Endometrial microvascular endothelial cells (primary cell): ENCODE measurements around the gene GOLM1. TPM values are rescaled to one million over a fixed set of nuclear protein-coding genes. Genes with fewer than 3 reads are reported as not detected.

ENCODE experiments used
- in situ Hi-C: cut with HindIII; loops from 2 replicates; pipeline ENCODE4 v1.10.0; 2017; ENCODE audit warnings: low sequenced_read_pairs, low pct_unique_long_range_greater_than_20kb; ENCODE audit errors: inconsistent ontology term
- total RNA-seq: library from RNA; depleted of rRNA; stranded (reverse); fragments of >200 nt; gene quantifications from one replicate; pipeline ENCODE4 v1.2.3, GENCODE V29; 2015; ENCODE audit errors: inconsistent ontology term

Gene GOLM1
- total RNA-seq, 1 donor from 2014 or later, result 88.6 TPM

GRCh38 chr9:86021166-86021565, 78.2 kb downstream of the GOLM1 start:
- in situ Hi-C loops, result no loop called here

GRCh38 chr9:86020731-86021130, 78.6 kb downstream of the GOLM1 start:
- in situ Hi-C loops, result no loop called here

DNA sequence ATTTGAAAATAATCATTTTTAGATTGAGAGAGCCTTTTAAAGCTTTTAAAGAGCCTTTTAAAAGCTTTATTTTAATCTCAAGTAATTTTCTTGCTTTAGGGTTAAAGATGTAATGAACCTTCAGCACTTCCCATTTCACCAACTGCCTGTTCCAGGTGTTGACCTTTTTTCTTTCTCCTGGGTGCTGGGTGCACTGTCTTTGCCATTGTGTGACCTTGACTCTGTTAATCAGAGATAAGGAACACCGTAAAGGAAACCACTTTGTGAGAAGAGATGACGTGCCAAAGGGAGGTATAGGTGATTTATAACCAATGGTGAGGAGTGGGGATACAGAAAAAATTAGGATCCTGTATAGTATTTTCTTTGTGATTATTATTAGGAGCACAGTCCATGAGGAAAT, 90.2 kb downstream of the GOLM1 start:
- in situ Hi-C loops, result no loop called here

- in situ Hi-C loops, result no loop called here
These were observed 94.0 kb downstream of the GOLM1 start for GRCh38 chr9:86005253-86005775.

GRCh38 chr9:85995599-85995998, 103.8 kb downstream of the GOLM1 start:
- in situ Hi-C loops, result no loop called here

- in situ Hi-C loops, result no loop called here
These were observed 104.3 kb downstream of the GOLM1 start for GRCh38 chr9:85995097-85995496.

DNA sequence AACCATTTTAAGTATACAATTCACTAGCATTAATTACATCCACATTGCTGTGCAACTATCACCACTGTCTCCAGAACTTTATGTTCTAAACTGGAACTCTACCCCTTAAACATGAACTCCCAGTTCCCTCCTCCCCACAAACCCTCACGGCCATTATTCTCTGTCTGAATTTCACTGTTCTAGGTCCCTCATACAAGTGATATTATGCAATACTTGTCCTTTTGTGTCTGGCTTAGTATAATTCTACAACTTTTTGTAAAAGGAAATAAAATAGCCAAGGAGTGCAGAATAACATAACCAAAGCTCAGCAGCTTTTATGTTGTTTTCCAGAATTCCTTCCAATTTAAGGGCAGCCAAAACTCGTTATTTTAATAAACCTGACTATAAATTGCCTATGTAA, 105.2 kb downstream of the GOLM1 start:
- in situ Hi-C loops, result no loop called here

DNA sequence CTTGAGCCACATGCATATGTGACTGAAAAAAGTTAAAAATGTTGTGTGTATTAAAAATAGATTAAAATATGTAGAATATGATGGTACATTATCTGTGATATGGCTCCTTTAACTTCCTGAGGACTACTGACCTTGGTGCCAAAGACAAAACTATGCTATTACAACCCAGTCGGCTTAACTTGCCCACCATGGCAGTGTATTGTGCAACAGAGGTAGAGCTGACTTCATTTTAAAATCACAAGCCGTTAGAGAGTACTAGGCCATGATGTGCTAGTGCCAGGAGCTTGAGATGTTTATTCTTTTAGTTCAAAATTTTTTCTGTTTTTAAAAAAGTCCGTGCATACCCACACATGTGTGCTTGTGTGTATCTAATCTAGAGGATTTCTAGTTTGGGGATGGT, 112.1 kb downstream of the GOLM1 start:
- in situ Hi-C loops, result no loop called here

DNA sequence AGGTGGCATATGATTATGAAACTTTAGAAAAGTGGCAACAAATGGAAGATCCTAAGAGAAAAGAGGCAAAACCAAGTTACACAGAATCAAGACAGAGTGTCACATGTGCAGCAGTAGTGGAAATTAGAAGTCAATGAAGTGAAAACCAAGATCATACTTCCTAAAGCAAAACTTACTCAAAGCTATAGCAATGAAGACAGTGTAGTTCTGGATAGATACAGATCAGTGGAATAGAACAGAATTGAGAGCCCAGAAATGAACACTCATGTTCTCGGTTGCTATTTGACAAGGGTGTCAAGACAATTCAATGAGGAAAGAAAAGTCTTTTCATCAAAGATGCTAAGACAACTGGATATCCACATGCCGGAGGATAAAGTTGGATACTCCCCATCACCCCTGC, 114.9 kb downstream of the GOLM1 start:
- in situ Hi-C loops, result no loop called here

DNA sequence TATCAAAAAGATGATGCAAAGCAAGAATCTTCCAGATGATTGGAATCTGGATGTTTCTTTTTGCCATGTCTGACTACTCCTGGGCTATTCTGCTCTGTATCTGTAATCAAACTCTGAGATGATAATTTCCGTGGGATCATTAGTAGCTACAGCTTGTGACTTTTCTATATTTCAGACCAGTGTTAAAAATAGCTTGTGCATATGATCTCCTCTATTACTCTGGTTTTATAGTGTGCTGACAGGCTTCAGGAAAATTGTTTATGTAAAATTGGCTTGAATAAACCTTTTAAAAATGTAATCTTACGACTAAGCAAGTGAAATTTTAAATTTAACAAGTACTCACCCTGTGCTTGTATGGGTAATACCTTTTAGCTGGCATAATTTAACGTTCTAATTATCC, 118.0 kb downstream of the GOLM1 start:
- in situ Hi-C loops, result no loop called here

DNA sequence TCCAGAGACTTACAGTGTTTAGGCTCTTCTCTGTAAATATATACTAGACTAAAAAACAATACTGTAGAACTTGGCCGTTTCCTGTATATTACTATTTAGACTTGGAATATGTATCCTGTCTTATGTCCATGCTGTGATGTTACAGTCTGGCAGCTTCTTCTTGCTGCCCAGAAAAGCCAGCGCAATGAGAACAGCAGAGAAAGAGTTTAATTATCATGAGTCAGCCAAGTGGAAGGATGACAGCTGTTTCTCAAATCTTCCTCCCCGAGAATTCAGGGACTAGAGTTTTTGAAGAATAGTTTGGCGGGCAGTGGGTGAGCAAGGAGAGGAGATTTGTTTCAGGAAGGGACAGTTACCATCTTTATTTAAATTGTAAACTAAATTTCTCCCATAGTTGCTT, 120.9 kb downstream of the GOLM1 start:
- in situ Hi-C loops, result no loop called here

Other genes with a start within 250 kb of the GOLM1 start
- gene NAA35, start 158.4 kb downstream of the GOLM1 start, total RNA-seq, result 17.7 TPM
- gene C9orf153, start 160.1 kb upstream of the GOLM1 start, total RNA-seq, result not detected
- 22.5 TPM for gene ISCA1, start 183.0 kb upstream of the GOLM1 start, total RNA-seq